Dermis microvascular lymphatic vessel endothelial cell (primary cell): Measurements from ENCODE around the gene CFAP74. TPM values are rescaled to one million over a fixed set of nuclear protein-coding genes. Genes with fewer than 3 reads are reported as not detected.

ENCODE experiments used
- DNase-seq, 2 donors: peaks; one replicate each; pipeline versions ENCODE4 v3.0.0 to v3.0.0-alpha.2; 2010; ENCODE audit warnings: low read depth in 2 of 2
- total RNA-seq: library from RNA; depleted of rRNA; stranded (reverse); fragments of >200 nt; gene quantifications from 2 replicates; pipeline ENCODE4 v1.2.1, GENCODE V29; 2014

Gene CFAP74
- total RNA-seq, 1 donor from 2014 or later, result not detected

GRCh38 chr1:1880617-1881312 is 122.8 kb downstream of the CFAP74 start:
- DNase-seq, result no peak

DNA sequence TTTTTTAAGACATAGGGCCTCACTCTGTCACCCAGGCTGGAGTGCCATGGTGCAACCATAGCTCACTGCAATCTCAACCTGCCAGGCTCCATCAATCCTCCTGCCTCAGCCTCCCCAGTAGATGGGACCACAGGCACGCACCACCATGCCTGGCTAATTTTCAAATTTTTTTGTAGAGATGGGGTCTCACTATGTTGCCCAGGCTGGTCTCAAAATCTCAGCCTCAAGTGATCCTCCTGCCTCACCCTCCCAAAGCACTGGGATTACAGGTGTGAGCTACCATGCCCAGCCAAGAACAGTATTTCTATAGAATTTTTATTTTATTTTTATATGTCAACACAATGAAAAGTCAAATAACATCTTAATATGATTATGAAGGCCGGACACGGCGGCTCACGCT is 123.6 kb downstream of the CFAP74 start:
- no peak for DNase-seq

- no peak for DNase-seq
Measured at GRCh38 chr1:1877865-1878436, 125.6 kb downstream of the CFAP74 start.

DNA sequence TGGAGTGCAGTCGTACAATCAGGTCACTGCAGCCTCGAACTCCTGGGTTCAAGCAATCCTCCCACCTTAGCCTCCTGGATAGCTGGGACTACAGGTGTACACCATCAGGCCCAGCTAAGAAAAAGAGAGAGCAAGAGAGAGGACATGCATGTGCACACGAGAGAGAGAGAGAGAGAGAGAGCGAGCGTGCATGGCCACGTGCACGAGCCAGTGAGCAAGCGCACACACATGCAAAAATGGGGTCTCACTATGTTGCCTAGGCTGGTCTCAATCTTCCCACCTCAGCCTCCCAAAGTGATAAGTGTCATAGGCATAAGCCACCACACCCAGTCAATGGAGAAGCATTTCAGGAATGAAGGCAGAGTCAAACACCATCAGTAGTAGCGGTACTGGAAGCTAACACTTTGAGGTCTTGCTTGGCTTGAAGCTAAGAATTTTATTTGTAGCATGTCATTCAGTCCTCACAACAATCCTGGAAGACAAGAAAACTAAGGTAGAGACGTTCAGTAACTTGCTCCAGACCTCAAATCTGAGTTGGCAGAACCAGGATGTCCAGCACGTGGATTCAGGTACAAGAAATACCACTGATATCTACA is 127.2 kb downstream of the CFAP74 start:
- DNase-seq, result no peak

DNA sequence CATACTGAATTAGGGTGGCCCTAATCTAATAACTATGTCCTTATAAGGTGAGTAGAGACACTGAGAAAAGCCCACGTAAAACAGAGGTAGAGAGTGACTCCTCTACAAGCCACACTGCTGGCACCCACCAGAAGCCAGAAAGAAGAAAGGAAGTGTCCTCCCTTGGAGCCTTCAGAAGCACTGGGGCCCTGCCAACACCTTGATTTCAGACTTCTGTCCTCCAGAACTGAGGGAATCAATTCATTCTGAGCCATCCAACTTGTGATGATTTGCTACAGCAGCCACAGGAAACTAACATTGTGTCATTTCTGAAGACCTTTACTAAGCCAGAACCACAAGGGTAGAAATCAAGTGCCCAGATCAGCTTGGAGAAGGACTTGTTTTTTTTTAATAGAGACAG is 127.7 kb downstream of the CFAP74 start:
- DNase-seq, result no peak

DNA sequence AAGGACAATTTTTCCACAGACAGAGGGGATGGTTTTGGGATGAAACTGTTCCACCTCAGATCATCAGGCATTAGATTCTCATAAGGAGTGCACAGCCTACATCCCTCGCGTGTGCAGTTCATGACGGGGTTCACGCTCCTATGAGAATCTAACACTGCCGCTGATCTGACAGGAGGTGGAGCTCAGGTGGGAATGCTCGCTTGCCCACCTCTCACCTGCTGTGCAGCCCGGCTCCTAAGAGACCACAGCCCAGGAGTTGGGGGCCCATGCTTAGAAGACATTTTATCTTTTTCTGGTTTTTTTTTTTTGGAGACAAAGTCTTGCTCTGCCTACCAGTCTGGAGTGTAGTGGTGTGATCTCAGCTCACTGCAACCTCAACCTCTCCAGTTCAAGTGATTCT is 128.7 kb downstream of the CFAP74 start:
- DNase-seq, result no peak

- DNase-seq, result no peak
Measured at GRCh38 chr1:1873186-1873585, 130.4 kb downstream of the CFAP74 start.

- no peak for DNase-seq
Measured at GRCh38 chr1:1872329-1872994, 131.1 kb downstream of the CFAP74 start.

Other genes starting within 250 kb of the CFAP74 start
- gene NADK, start 225.3 kb downstream of the CFAP74 start, total RNA-seq, result 33.1 and 37.8 TPM in 2 replicates
- 72.4 and 119 TPM in 2 replicates for gene GNB1, start 112.7 kb downstream of the CFAP74 start, total RNA-seq
- under 0.01 and 0.13 TPM in 2 replicates for gene CALML6, start 88.5 kb downstream of the CFAP74 start, total RNA-seq
- gene TMEM52, start 84.5 kb downstream of the CFAP74 start, total RNA-seq, result 0.13 TPM in 2 replicates
- 0.51 and 1.0 TPM in 2 replicates for gene GABRD, start 15.6 kb upstream of the CFAP74 start, total RNA-seq
- 23.8 and 24.0 TPM in 2 replicates for gene PRKCZ, start 46.6 kb upstream of the CFAP74 start, total RNA-seq
- gene FAAP20, start 191.0 kb upstream of the CFAP74 start, total RNA-seq, result 10.3 and 20.9 TPM in 2 replicates
- gene SKI, start 224.5 kb upstream of the CFAP74 start, total RNA-seq, result 12.7 and 23.1 TPM in 2 replicates